ENCODE measurements around the gene SLC9A9.

SLC9A9 gene

GRCh38 chr3:143648218-143648617 is 200.1 kb downstream of the SLC9A9 start:
- Histone ChIP-seq H3K27me3 (ENCODE audit: control insufficient read depth, insufficient read depth, low read length) (no peaks in the 10 kb centered on the region), H3K9me3 (ENCODE audit: control insufficient read depth, insufficient read depth, low read length) (no peaks in the 10 kb centered on the region), H3K4me3 (ENCODE audit: low read depth, low read length) (no peak overlapping the region), H3K9ac (ENCODE audit: low read depth, low read length) (no peak overlapping the region), H3K27ac (ENCODE audit: low read depth, low read length) (no peak overlapping the region), H3K36me3 (ENCODE audit: control insufficient read depth, insufficient read depth, low read length) (no peaks in the 10 kb centered on the region), H3K4me1 (ENCODE audit: control insufficient read depth, insufficient read depth, low read length) (no peaks in the 10 kb centered on the region)

- H3K27ac ChIP-seq (ENCODE audit: low read depth, low read length) = no peak overlapping the region
- no peaks in the 10 kb centered on the region for H3K36me3 ChIP-seq (ENCODE audit: control insufficient read depth, insufficient read depth, low read length)
- H3K9me3 ChIP-seq (ENCODE audit: control insufficient read depth, insufficient read depth, low read length) = no peaks in the 10 kb centered on the region
- no peak overlapping the region for H3K4me3 ChIP-seq (ENCODE audit: low read depth, low read length)
- H3K27me3 ChIP-seq (ENCODE audit: control insufficient read depth, insufficient read depth, low read length) = no peaks in the 10 kb centered on the region
- H3K4me1 ChIP-seq (ENCODE audit: control insufficient read depth, insufficient read depth, low read length) = no peaks in the 10 kb centered on the region
- no peak overlapping the region for H3K9ac ChIP-seq (ENCODE audit: low read depth, low read length)
These were observed 203.7 kb downstream of the SLC9A9 start for GRCh38 chr3:143644370-143645089.

GRCh38 chr3:143643905-143644304 is 204.4 kb downstream of the SLC9A9 start:
- Histone ChIP-seq H3K36me3 (ENCODE audit: control insufficient read depth, insufficient read depth, low read length) (no peaks in the 10 kb centered on the region), H3K27ac (ENCODE audit: low read depth, low read length) (no peak overlapping the region), H3K9ac (ENCODE audit: low read depth, low read length) (no peak overlapping the region), H3K4me3 (ENCODE audit: low read depth, low read length) (no peak overlapping the region), H3K27me3 (ENCODE audit: control insufficient read depth, insufficient read depth, low read length) (no peaks in the 10 kb centered on the region), H3K4me1 (ENCODE audit: control insufficient read depth, insufficient read depth, low read length) (no peaks in the 10 kb centered on the region), H3K9me3 (ENCODE audit: control insufficient read depth, insufficient read depth, low read length) (no peaks in the 10 kb centered on the region)

GRCh38 chr3:143640774-143641173 is 207.5 kb downstream of the SLC9A9 start:
- Histone ChIP-seq H3K9me3 (ENCODE audit: control insufficient read depth, insufficient read depth, low read length) (no peaks in the 10 kb centered on the region), H3K4me3 (ENCODE audit: low read depth, low read length) (no peak overlapping the region), H3K36me3 (ENCODE audit: control insufficient read depth, insufficient read depth, low read length) (no peaks in the 10 kb centered on the region), H3K27me3 (ENCODE audit: control insufficient read depth, insufficient read depth, low read length) (no peaks in the 10 kb centered on the region), H3K27ac (ENCODE audit: low read depth, low read length) (no peak overlapping the region), H3K9ac (ENCODE audit: low read depth, low read length) (no peak overlapping the region), H3K4me1 (ENCODE audit: control insufficient read depth, insufficient read depth, low read length) (no peaks in the 10 kb centered on the region)

GRCh38 chr3:143637133-143637532 is 211.1 kb downstream of the SLC9A9 start:
- Histone ChIP-seq H3K27ac (ENCODE audit: low read depth, low read length) (no peak overlapping the region), H3K9me3 (ENCODE audit: control insufficient read depth, insufficient read depth, low read length) (no peaks in the 10 kb centered on the region), H3K4me3 (ENCODE audit: low read depth, low read length) (no peak overlapping the region), H3K27me3 (ENCODE audit: control insufficient read depth, insufficient read depth, low read length) (no peaks in the 10 kb centered on the region), H3K4me1 (ENCODE audit: control insufficient read depth, insufficient read depth, low read length) (no peaks in the 10 kb centered on the region), H3K36me3 (ENCODE audit: control insufficient read depth, insufficient read depth, low read length) (no peaks in the 10 kb centered on the region), H3K9ac (ENCODE audit: low read depth, low read length) (no peak overlapping the region)

GRCh38 chr3:143634991-143635390 is 213.3 kb downstream of the SLC9A9 start:
- H3K9ac ChIP-seq (ENCODE audit: low read depth, low read length) = no peak overlapping the region
- H3K4me1 ChIP-seq (ENCODE audit: control insufficient read depth, insufficient read depth, low read length) = no peaks in the 10 kb centered on the region
- no peaks in the 10 kb centered on the region for H3K36me3 ChIP-seq (ENCODE audit: control insufficient read depth, insufficient read depth, low read length)
- no peak overlapping the region for H3K27ac ChIP-seq (ENCODE audit: low read depth, low read length)
- H3K27me3 ChIP-seq (ENCODE audit: control insufficient read depth, insufficient read depth, low read length) = no peaks in the 10 kb centered on the region
- no peaks in the 10 kb centered on the region for H3K9me3 ChIP-seq (ENCODE audit: control insufficient read depth, insufficient read depth, low read length)
- no peak overlapping the region for H3K4me3 ChIP-seq (ENCODE audit: low read depth, low read length)

- no peak overlapping the region for H3K27ac ChIP-seq (ENCODE audit: low read depth, low read length)
- no peak overlapping the region for H3K9ac ChIP-seq (ENCODE audit: low read depth, low read length)
- H3K27me3 ChIP-seq (ENCODE audit: control insufficient read depth, insufficient read depth, low read length) = no peaks in the 10 kb centered on the region
These were observed 213.8 kb downstream of the SLC9A9 start for GRCh38 chr3:143634427-143634826.

GRCh38 chr3:143633816-143634215 is 214.5 kb downstream of the SLC9A9 start:
- no peaks in the 10 kb centered on the region for H3K36me3 ChIP-seq (ENCODE audit: control insufficient read depth, insufficient read depth, low read length)
- no peaks in the 10 kb centered on the region for H3K27me3 ChIP-seq (ENCODE audit: control insufficient read depth, insufficient read depth, low read length)
- H3K9ac ChIP-seq (ENCODE audit: low read depth, low read length) = no peak overlapping the region
- H3K4me1 ChIP-seq (ENCODE audit: control insufficient read depth, insufficient read depth, low read length) = no peaks in the 10 kb centered on the region
- H3K9me3 ChIP-seq (ENCODE audit: control insufficient read depth, insufficient read depth, low read length) = no peaks in the 10 kb centered on the region
- no peak overlapping the region for H3K27ac ChIP-seq (ENCODE audit: low read depth, low read length)
- H3K4me3 ChIP-seq (ENCODE audit: low read depth, low read length) = no peak overlapping the region

More at GRCh38 chr3:143634427-143634826, 213.8 kb downstream of the SLC9A9 start:
- Histone ChIP-seq H3K4me3 (ENCODE audit: low read depth, low read length) (no peak overlapping the region), H3K36me3 (ENCODE audit: control insufficient read depth, insufficient read depth, low read length) (no peaks in the 10 kb centered on the region), H3K9me3 (ENCODE audit: control insufficient read depth, insufficient read depth, low read length) (no peaks in the 10 kb centered on the region), H3K4me1 (ENCODE audit: control insufficient read depth, insufficient read depth, low read length) (no peaks in the 10 kb centered on the region)

GRCh38 chr3:143629726-143630125 is 218.5 kb downstream of the SLC9A9 start:
- H3K27ac ChIP-seq (ENCODE audit: low read depth, low read length) = no peak overlapping the region

GRCh38 chr3:143628971-143629370 is 219.3 kb downstream of the SLC9A9 start:
- Histone ChIP-seq H3K27ac (ENCODE audit: low read depth, low read length) (no peak overlapping the region), H3K9ac (ENCODE audit: low read depth, low read length) (no peak overlapping the region), H3K36me3 (ENCODE audit: control insufficient read depth, insufficient read depth, low read length) (no peaks in the 10 kb centered on the region), H3K9me3 (ENCODE audit: control insufficient read depth, insufficient read depth, low read length) (no peaks in the 10 kb centered on the region), H3K27me3 (ENCODE audit: control insufficient read depth, insufficient read depth, low read length) (no peaks in the 10 kb centered on the region), H3K4me1 (ENCODE audit: control insufficient read depth, insufficient read depth, low read length) (no peaks in the 10 kb centered on the region), H3K4me3 (ENCODE audit: low read depth, low read length) (no peak overlapping the region)

More at GRCh38 chr3:143629726-143630125, 218.5 kb downstream of the SLC9A9 start:
- Histone ChIP-seq H3K27me3 (ENCODE audit: control insufficient read depth, insufficient read depth, low read length) (no peaks in the 10 kb centered on the region), H3K9ac (ENCODE audit: low read depth, low read length) (no peak overlapping the region), H3K9me3 (ENCODE audit: control insufficient read depth, insufficient read depth, low read length) (no peaks in the 10 kb centered on the region), H3K4me3 (ENCODE audit: low read depth, low read length) (no peak overlapping the region), H3K4me1 (ENCODE audit: control insufficient read depth, insufficient read depth, low read length) (no peaks in the 10 kb centered on the region), H3K36me3 (ENCODE audit: control insufficient read depth, insufficient read depth, low read length) (no peaks in the 10 kb centered on the region)

GRCh38 chr3:143627336-143627735 is 220.9 kb downstream of the SLC9A9 start:
- Histone ChIP-seq H3K27me3 (ENCODE audit: control insufficient read depth, insufficient read depth, low read length) (no peaks in the 10 kb centered on the region), H3K9ac (ENCODE audit: low read depth, low read length) (no peak overlapping the region), H3K27ac (ENCODE audit: low read depth, low read length) (no peak overlapping the region), H3K36me3 (ENCODE audit: control insufficient read depth, insufficient read depth, low read length) (no peaks in the 10 kb centered on the region), H3K9me3 (ENCODE audit: control insufficient read depth, insufficient read depth, low read length) (no peaks in the 10 kb centered on the region), H3K4me1 (ENCODE audit: control insufficient read depth, insufficient read depth, low read length) (no peaks in the 10 kb centered on the region), H3K4me3 (ENCODE audit: low read depth, low read length) (no peak overlapping the region)
